MCF 10A (cell line): ENCODE results near the gene KCTD7. TPM values are rescaled to one million over a fixed set of nuclear protein-coding genes. Genes with fewer than 3 reads are reported as not detected.
"Not testable (repeated sequence)": the region's sequence is repeated elsewhere in the genome, so short reads cannot be mapped to it uniquely, and the experiment has no call there.

ENCODE experiments used
- BruUV-seq: library from RNA; stranded (reverse); fragments of 400-500 nt; replicated peaks from 2 replicates; lab custom pipeline; 2021; lab: Mats Ljungman, UMichigan
- CTCF ChIA-PET: fragments of 300-600 bp; sonication (Branson Sonifier 250); formaldehyde crosslinking; extraction: SDS; loops from one replicate; lab custom pipeline; 2021; ENCODE audit warnings: antibody characterized with exemption, inconsistent platforms; lab: Yijun Ruan, JAX
- POLR2A ChIA-PET: fragments of 300-600, 350-650 bp; sonication (Branson Sonifier 250); formaldehyde crosslinking; extraction: SDS; loops from one replicate; lab custom pipeline; 2020; ENCODE audit warnings: antibody characterized with exemption, inconsistent platforms; lab: Yijun Ruan, JAX
- DNase-seq: peaks from one replicate; pipeline ENCODE4 v3.0.0-alpha.2; 2018; ENCODE audit not compliant: unreplicated experiment
- H3K27ac Mint-ChIP-seq: one replicate; pipeline ENCODE4 v1.8.0; 2022; ENCODE audit warnings: mild to moderate bottlenecking, low read depth, mixed read lengths; ENCODE audit not compliant: unreplicated experiment
- H3K27me3 Mint-ChIP-seq: one replicate; pipeline ENCODE4 v1.8.0; 2022; ENCODE audit warnings: mixed read lengths; ENCODE audit not compliant: insufficient read depth, unreplicated experiment
- H3K36me3 Mint-ChIP-seq: one replicate; pipeline ENCODE4 v1.8.0; 2022; ENCODE audit warnings: mild to moderate bottlenecking, moderate library complexity, mixed read lengths; ENCODE audit not compliant: insufficient read depth, unreplicated experiment
- H3K4me1 Mint-ChIP-seq: one replicate; pipeline ENCODE4 v1.8.0; 2022; ENCODE audit warnings: mixed read lengths; ENCODE audit not compliant: insufficient read depth, unreplicated experiment
- H3K4me3 Mint-ChIP-seq: one replicate; pipeline ENCODE4 v1.8.0; 2022; ENCODE audit warnings: mild to moderate bottlenecking, moderate library complexity, mixed read lengths; ENCODE audit not compliant: unreplicated experiment
- H3K9me3 Mint-ChIP-seq: one replicate; pipeline ENCODE4 v1.8.0; 2022; ENCODE audit warnings: mixed read lengths; ENCODE audit not compliant: unreplicated experiment
- CTCF ChIP-seq: fragments of 200-600 bp; IDR thresholded peaks from one replicate; pipeline ENCODE4 v1.8.0; 2022; ENCODE audit warnings: antibody characterized with exemption, mild to moderate bottlenecking; ENCODE audit not compliant: unreplicated experiment
- intact Hi-C: fragments of 100-400 bp; cut with micrococcal nuclease; formaldehyde crosslinking; loops from 2 replicates; pipeline ENCODE4 v1.14.1; 2022
- total RNA-seq: library from RNA; stranded (reverse); gene quantifications from 2 replicates; pipeline ENCODE4 v1.2.3, GENCODE V29; 2022

Gene KCTD7
- total RNA-seq, 1 experiment from 2014 or later: 3.7 TPM

DNA sequence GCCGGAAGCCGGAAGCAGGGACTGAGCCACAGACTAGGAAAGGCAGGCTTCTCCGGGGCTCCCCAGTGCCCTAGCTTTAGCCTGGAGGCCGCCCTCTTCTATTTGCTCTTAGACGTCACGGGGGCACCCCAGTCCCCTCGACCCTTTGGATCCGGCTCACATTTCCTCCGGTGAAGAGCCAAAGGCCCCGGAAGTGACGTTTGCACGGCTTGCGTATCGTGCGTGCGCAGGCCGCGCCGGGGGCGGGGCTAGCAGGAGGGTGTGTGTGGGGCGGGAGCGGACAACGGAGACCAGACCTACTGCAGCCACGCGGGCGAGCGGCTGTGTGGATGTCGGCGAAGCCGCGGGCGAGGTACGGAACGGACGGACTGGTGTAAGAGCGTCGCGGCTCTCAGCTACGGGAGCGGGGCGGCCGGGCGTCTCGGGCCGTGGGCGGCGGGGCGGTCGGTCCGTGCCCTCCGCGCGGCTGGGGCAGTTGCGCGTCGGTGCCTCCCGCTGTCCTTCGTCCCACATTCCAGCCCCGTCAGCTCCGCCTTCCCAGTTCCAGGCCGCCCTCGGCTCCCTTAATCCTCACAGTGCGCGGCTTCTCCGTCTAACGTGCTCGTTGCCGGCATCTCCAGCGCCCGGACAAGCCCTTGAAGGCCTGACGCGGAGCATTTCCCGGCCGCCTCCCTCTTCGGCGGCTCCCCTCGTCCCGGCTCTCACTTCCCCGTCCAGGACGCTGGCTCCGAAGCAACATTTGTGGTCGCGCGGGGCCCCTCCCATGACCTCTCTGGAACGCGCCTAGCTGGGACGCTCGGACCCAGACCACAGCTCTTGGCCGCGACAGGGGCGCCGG is 25.8 kb downstream of the KCTD7 start:
- H3K4me3 Mint-ChIP-seq: peak overlapping the region; percentile 88
- H3K27ac Mint-ChIP-seq: peak overlapping the region; percentile 97
- no peaks in the 10 kb centered on the region for H3K27me3 Mint-ChIP-seq
- peaks cover 13% of the 10 kb centered on the region for H3K4me1 Mint-ChIP-seq
- peak; percentile 97 for DNase-seq
- peaks cover 14% of the 10 kb centered on the region for H3K36me3 Mint-ChIP-seq
- POLR2A ChIA-PET: interaction anchor here (0.6 to 4.5 kb wide), 26 partner anchors 10 to 356 kb away, joined by 3 to 56 read pairs (median 6); partner anchors contain the start of genes KCTD7, RABGEF1 and SBDS
- H3K9me3 Mint-ChIP-seq: no peaks in the 10 kb centered on the region
- no peak for TF ChIP-seq CTCF
- intact Hi-C loops: loop anchor here (1.0 to 10.0 kb wide), 3 partner anchors 28 to 100 kb away; no protein-coding TSS in a partner anchor
- CTCF ChIA-PET: interaction anchor here (0.5 to 1.7 kb wide), 10 partner anchors 15 to 97 kb away, joined by 3 to 5 read pairs (median 4); no protein-coding TSS in a partner anchor
- BruUV-seq: TSS peak; percentile 51

DNA sequence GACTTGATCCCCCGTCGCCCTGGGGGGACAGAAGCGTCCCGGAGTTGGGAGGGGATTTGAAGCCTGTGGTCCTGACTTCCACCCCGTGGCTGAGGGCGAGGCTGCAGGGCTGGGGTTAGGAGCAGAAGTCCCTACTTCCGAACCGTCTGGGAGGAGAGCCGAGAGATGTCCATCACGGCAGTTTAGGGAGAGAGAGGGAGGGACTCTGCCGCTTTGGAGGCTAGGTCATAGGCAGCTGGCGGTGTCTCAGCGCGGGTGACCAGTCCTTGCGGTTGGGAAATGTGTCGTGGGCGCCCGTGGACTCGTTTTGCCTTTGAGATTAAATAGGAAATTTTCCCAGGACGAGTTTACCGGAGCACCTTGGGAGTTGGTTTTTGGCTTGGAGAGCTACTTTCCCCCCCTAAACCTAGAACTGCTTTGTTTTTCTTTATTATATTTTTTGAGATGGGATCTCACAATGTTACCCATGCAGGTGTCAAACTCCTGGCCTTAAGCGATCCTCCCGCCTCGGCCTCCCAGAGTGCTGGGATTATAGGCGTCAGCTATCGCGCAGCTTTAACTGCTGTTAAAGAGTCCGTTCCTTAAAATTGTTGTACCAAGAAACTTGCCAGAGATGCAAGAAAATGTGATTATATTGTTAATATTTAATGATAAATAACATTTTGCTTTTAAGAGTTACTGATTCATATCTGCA is 26.6 kb downstream of the KCTD7 start:
- CTCF ChIA-PET: interaction anchor here (0.6 to 1.7 kb wide), 7 partner anchors 14 to 98 kb away, joined by 3 to 5 read pairs (median 4); no protein-coding TSS in a partner anchor
- H3K27ac Mint-ChIP-seq: peak overlapping the region; percentile 97
- peaks cover 19% of the 10 kb centered on the region for H3K36me3 Mint-ChIP-seq
- peaks cover 13% of the 10 kb centered on the region for H3K4me1 Mint-ChIP-seq
- H3K4me3 Mint-ChIP-seq: peak overlapping the region; percentile 88
- H3K27me3 Mint-ChIP-seq, BruUV-seq, H3K9me3 Mint-ChIP-seq: not testable (repeated sequence)
- peak; percentile 55 for DNase-seq
- POLR2A ChIA-PET: interaction anchor here (0.6 to 4.5 kb wide), 22 partner anchors 10 to 905 kb away, joined by 3 to 56 read pairs (median 8); partner anchors contain the start of genes KCTD7, RABGEF1 and SBDS
- intact Hi-C loops: loop anchor here (10.0 kb wide), 1 partner anchor 100 kb away; no protein-coding TSS in a partner anchor

DNA sequence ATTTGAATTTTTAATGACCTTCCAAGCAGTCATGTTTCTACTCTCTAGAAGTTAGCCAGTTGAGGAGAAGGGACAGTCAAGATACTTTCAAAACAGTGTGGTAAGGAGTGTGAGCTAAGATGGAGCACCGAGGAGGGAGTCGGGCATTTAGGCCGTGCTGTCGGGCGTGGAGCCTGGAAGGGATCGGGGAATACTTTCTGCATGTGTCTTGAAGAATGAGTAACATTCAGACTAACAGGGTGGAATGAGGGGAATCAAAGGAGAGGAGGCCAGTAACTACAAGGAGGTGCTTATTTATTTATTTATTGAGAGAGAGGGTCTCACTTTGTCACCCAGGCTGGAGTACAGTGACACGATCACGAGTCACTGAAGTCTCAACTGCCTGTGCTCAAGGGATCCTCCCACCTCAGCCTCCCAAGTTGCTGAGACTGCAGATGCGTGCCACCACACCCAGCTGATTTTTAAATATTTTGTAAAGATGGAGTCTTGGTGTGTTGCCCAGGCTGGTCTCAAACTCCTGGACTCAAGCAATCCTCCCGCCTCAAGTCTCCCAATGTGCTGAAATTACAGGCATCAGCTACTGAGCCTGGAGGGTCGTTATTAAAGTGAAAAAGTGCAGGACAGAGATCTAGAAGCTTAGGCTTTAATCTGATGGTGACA is 27.3 kb downstream of the KCTD7 start:
- peak overlapping the region; percentile 88 for H3K4me3 Mint-ChIP-seq
- H3K27me3 Mint-ChIP-seq, H3K9me3 Mint-ChIP-seq, BruUV-seq, DNase-seq: not testable (repeated sequence)
- H3K36me3 Mint-ChIP-seq: peaks cover 19% of the 10 kb centered on the region
- peak overlapping the region; percentile 97 for H3K27ac Mint-ChIP-seq
- CTCF ChIA-PET: interaction anchor here (1.0 to 1.6 kb wide), 3 partner anchors 13 to 99 kb away, joined by 3 to 4 read pairs (median 4); no protein-coding TSS in a partner anchor
- intact Hi-C loops: loop anchor here (10.0 kb wide), 1 partner anchor 101 kb away; no protein-coding TSS in a partner anchor
- peaks cover 13% of the 10 kb centered on the region for H3K4me1 Mint-ChIP-seq
- POLR2A ChIA-PET: interaction anchor here (0.6 to 4.5 kb wide), 14 partner anchors 10 to 906 kb away, joined by 3 to 56 read pairs (median 9); partner anchors contain the start of genes KCTD7, RABGEF1 and SBDS

GRCh38 chr7:66657798-66658197 is 29.1 kb downstream of the KCTD7 start:
- ChIA-PET CTCF (interaction anchor here (0.8 to 0.9 kb wide), 2 partner anchors 23 to 25 kb away, joined by 4 to 5 read pairs; no protein-coding TSS in a partner anchor), POLR2A (interaction anchor here (0.6 to 1.2 kb wide), 3 partner anchors 12 to 23 kb away, joined by 3 read pairs; no protein-coding TSS in a partner anchor)
- no TSS peak for BruUV-seq
- intact Hi-C loops: loop anchor here (10.0 kb wide), 1 partner anchor 103 kb away; no protein-coding TSS in a partner anchor
- no peaks in the 10 kb centered on the region for H3K27me3 Mint-ChIP-seq
- peaks cover 19% of the 10 kb centered on the region for H3K36me3 Mint-ChIP-seq
- peaks cover 8% of the 10 kb centered on the region for H3K4me1 Mint-ChIP-seq
- no peak for DNase-seq
- TF ChIP-seq CTCF: no peak
- H3K27ac Mint-ChIP-seq: no peak overlapping the region
- H3K4me3 Mint-ChIP-seq: no peak overlapping the region
- no peaks in the 10 kb centered on the region for H3K9me3 Mint-ChIP-seq
